ENCODE data around the gene MRPS22. TPM values are rescaled to one million over a fixed set of nuclear protein-coding genes. Genes with fewer than 3 reads are reported as not detected.
A peak's percentile ranks its signal among the peaks of the same experiment; 100 is the strongest.
"Not testable (repeated sequence)": the region's sequence is repeated elsewhere in the genome, so short reads cannot be mapped to it uniquely, and the experiment has no call there.

MRPS22 gene
- total and polyA plus RNA-seq, 8 donors: 14.7 to 29.0 (median 18.8) TPM

- Histone ChIP-seq H3K27me3 (no peaks in the 10 kb centered on the region), H3K4me3 (no peak overlapping the region), H3K9me3 (no peaks in the 10 kb centered on the region), H3K4me1 (peaks cover 8 to 23% (median 13%) of the 10 kb centered on the region in 3 donors), H3K36me3 (peaks cover 7 to 80% (median 29%) of the 10 kb centered on the region in 3 donors), H3K27ac (no peak overlapping the region)
- TF ChIP-seq CTCF (IDR thresholded peaks at IDR 0.05): no peak
- DNase-seq: no peak
- ATAC-seq: no peak
- no peak for FAIRE-seq
- 81% methylated on average over 3 of the region's 3 CpGs for WGBS, 2 donors
- intact Hi-C loops (cut with DNase I): no loop called here
These were observed 34.9 kb downstream of the MRPS22 start for GRCh38 chr3:139378587-139379241.

GRCh38 chr3:139380575-139380974 lies 36.8 kb downstream of the MRPS22 start:
- intact Hi-C loops (cut with DNase I): no loop called here
- FAIRE-seq (no peak), ATAC-seq (no peak), DNase-seq (no peak)
- no peaks in the 10 kb centered on the region for H3K9me3 ChIP-seq
- H3K36me3 ChIP-seq: peaks cover 3 to 61% (median 13%) of the 10 kb centered on the region in 3 donors
- H3K4me1 ChIP-seq: peaks cover 8 to 28% (median 20%) of the 10 kb centered on the region in 3 donors
- TF ChIP-seq CTCF (IDR thresholded peaks at IDR 0.05): no peak
- H3K4me3 ChIP-seq: no peak overlapping the region
- H3K27me3 ChIP-seq: no peaks in the 10 kb centered on the region
- 59 to 73% methylated on average over 4 of the region's 4 CpGs for WGBS, 2 donors
- H3K27ac ChIP-seq: no peak overlapping the region

GRCh38 chr3:139382291-139382690 lies 38.5 kb downstream of the MRPS22 start:
- ATAC-seq; H3K27me3 ChIP-seq; DNase-seq; FAIRE-seq; H3K4me3 ChIP-seq; H3K9me3 ChIP-seq; intact Hi-C loops (cut with DNase I); H3K27ac ChIP-seq: not testable (repeated sequence)
- 45 to 82% methylated on average over 2 of the region's 2 CpGs for WGBS, 2 donors
- peaks cover 3 to 47% (median 5%) of the 10 kb centered on the region in 3 donors for H3K36me3 ChIP-seq
- H3K4me1 ChIP-seq: peaks cover 15 to 42% (median 24%) of the 10 kb centered on the region in 3 donors

GRCh38 chr3:139388077-139388476 lies 44.3 kb downstream of the MRPS22 start:
- WGBS, 2 donors: 27 to 36% methylated on average over 10 of the region's 10 CpGs
- H3K4me3 ChIP-seq: peak overlapping the region in 3 of 4 donors; percentile 68 to 99 (median 93)
- ATAC-seq (no peak), FAIRE-seq (no peak), DNase-seq (no peak)
- peaks cover 8 to 35% (median 33%) of the 10 kb centered on the region in 3 donors for H3K4me1 ChIP-seq
- no peaks in the 10 kb centered on the region for H3K27me3 ChIP-seq
- H3K36me3 ChIP-seq: no peaks in the 10 kb centered on the region
- no peak for TF ChIP-seq CTCF (IDR thresholded peaks at IDR 0.05)
- intact Hi-C loops (cut with DNase I): no loop called here
- no peaks in the 10 kb centered on the region for H3K9me3 ChIP-seq
- H3K27ac ChIP-seq: peak overlapping the region in 1 of 4 donors; percentile 18

GRCh38 chr3:139388821-139389551 lies 45.2 kb downstream of the MRPS22 start:
- no peaks in the 10 kb centered on the region for H3K9me3 ChIP-seq
- intact Hi-C loops (cut with DNase I): no loop called here
- peak overlapping the region; percentile 86 to 99 (median 96) for H3K27ac ChIP-seq
- no peak for TF ChIP-seq CTCF (IDR thresholded peaks at IDR 0.05)
- DNase-seq (no peak), ATAC-seq (peak; percentile 3 to 31 (median 22)), FAIRE-seq (no peak)
- no peaks in the 10 kb centered on the region for H3K36me3 ChIP-seq
- H3K27me3 ChIP-seq: no peaks in the 10 kb centered on the region
- WGBS, 2 donors: 1% methylated on average over 25 of the region's 25 CpGs
- peak overlapping the region; percentile 66 to 99 (median 80) for H3K4me3 ChIP-seq
- H3K4me1 ChIP-seq: peaks cover 10 to 32% (median 31%) of the 10 kb centered on the region in 3 donors
